ENCODE data around the gene DRG2. TPM values are rescaled to one million over a fixed set of nuclear protein-coding genes. Genes with fewer than 3 reads are reported as not detected.

Gene DRG2
- total RNA-seq, 1 experiment from 2014 or later = 42.7 TPM

GRCh38 chr17:18111330-18111971, 23.7 kb downstream of the DRG2 start:
- Histone ChIP-seq H3K27me3 (replicated peaks; ENCODE audit: insufficient read depth, low read depth, low read length, poor library complexity) (no peaks in the 10 kb centered on the region), H3K9me3 (ENCODE audit: low read depth, low read length, poor library complexity, severe bottlenecking) (no peaks in the 10 kb centered on the region), H3K36me3 (ENCODE audit: insufficient read depth, low read length, poor library complexity, severe bottlenecking) (peaks cover 2% of the 10 kb centered on the region), H3K4me3 (ENCODE audit: low read depth, low read length, poor library complexity, severe bottlenecking) (no peak overlapping the region), H3K27ac (ENCODE audit: low read depth, low read length, poor library complexity, severe bottlenecking) (no peak overlapping the region), H3K4me1 (ENCODE audit: insufficient read depth, low read length, poor library complexity, severe bottlenecking) (peaks cover 12% of the 10 kb centered on the region)
- CTCF ChIA-PET = no interaction called here
- DNase-seq (ENCODE audit: low spot score) = no peak
- POLR2A ChIA-PET (ENCODE audit: low non-redundant PET) = interaction anchor here (0.6 kb wide), 1 partner anchor 66 kb away, joined by 4 read pairs; no protein-coding TSS in a partner anchor
- no peak for TF ChIP-seq EZH2 (IDR thresholded peaks at IDR 0.05; ENCODE audit: borderline replicate concordance, low read depth, low read length, poor library complexity, severe bottlenecking)
- TF ChIP-seq, protein P1, sequence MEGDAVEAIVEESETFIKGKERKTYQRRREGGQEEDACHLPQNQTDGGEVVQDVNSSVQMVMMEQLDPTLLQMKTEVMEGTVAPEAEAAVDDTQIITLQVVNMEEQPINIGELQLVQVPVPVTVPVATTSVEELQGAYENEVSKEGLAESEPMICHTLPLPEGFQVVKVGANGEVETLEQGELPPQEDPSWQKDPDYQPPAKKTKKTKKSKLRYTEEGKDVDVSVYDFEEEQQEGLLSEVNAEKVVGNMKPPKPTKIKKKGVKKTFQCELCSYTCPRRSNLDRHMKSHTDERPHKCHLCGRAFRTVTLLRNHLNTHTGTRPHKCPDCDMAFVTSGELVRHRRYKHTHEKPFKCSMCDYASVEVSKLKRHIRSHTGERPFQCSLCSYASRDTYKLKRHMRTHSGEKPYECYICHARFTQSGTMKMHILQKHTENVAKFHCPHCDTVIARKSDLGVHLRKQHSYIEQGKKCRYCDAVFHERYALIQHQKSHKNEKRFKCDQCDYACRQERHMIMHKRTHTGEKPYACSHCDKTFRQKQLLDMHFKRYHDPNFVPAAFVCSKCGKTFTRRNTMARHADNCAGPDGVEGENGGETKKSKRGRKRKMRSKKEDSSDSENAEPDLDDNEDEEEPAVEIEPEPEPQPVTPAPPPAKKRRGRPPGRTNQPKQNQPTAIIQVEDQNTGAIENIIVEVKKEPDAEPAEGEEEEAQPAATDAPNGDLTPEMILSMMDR (conservative IDR thresholded peaks at IDR 0.05; ENCODE audit: low read depth, low read length) = no peak
- BruUV-seq (replicated peaks) = no TSS peak
- intact Hi-C loops (cut with micrococcal nuclease; ENCODE audit: unreplicated experiment) = no loop called here

GRCh38 chr17:18115517-18115916, 27.8 kb downstream of the DRG2 start:
- POLR2A ChIA-PET (ENCODE audit: low non-redundant PET) = no interaction called here
- H3K27me3 ChIP-seq (replicated peaks; ENCODE audit: insufficient read depth, low read depth, low read length, poor library complexity) = no peaks in the 10 kb centered on the region
- no TSS peak for BruUV-seq (replicated peaks)
- no peak overlapping the region for H3K27ac ChIP-seq (ENCODE audit: low read depth, low read length, poor library complexity, severe bottlenecking)
- intact Hi-C loops (cut with micrococcal nuclease; ENCODE audit: unreplicated experiment) = no loop called here
- no peaks in the 10 kb centered on the region for H3K36me3 ChIP-seq (ENCODE audit: insufficient read depth, low read length, poor library complexity, severe bottlenecking)
- H3K4me3 ChIP-seq (ENCODE audit: low read depth, low read length, poor library complexity, severe bottlenecking) = no peak overlapping the region
- H3K9me3 ChIP-seq (ENCODE audit: low read depth, low read length, poor library complexity, severe bottlenecking) = no peaks in the 10 kb centered on the region
- DNase-seq (ENCODE audit: low spot score) = no peak
- CTCF ChIA-PET = no interaction called here
- TF ChIP-seq EZH2 (IDR thresholded peaks at IDR 0.05; ENCODE audit: borderline replicate concordance, low read depth, low read length, poor library complexity, severe bottlenecking) = no peak
- TF ChIP-seq, protein P1 (conservative IDR thresholded peaks at IDR 0.05; ENCODE audit: low read depth, low read length) = no peak
- H3K4me1 ChIP-seq (ENCODE audit: insufficient read depth, low read length, poor library complexity, severe bottlenecking) = no peaks in the 10 kb centered on the region

GRCh38 chr17:18116078-18116477, 28.3 kb downstream of the DRG2 start:
- ChIA-PET CTCF (no interaction called here), POLR2A (ENCODE audit: low non-redundant PET) (no interaction called here)
- TF ChIP-seq EZH2 (IDR thresholded peaks at IDR 0.05; ENCODE audit: borderline replicate concordance, low read depth, low read length, poor library complexity, severe bottlenecking) = no peak
- TF ChIP-seq, protein P1 (conservative IDR thresholded peaks at IDR 0.05; ENCODE audit: low read depth, low read length) = no peak
- Histone ChIP-seq H3K9me3 (ENCODE audit: low read depth, low read length, poor library complexity, severe bottlenecking) (no peaks in the 10 kb centered on the region), H3K27ac (ENCODE audit: low read depth, low read length, poor library complexity, severe bottlenecking) (no peak overlapping the region), H3K4me3 (ENCODE audit: low read depth, low read length, poor library complexity, severe bottlenecking) (no peak overlapping the region), H3K27me3 (replicated peaks; ENCODE audit: insufficient read depth, low read depth, low read length, poor library complexity) (no peaks in the 10 kb centered on the region), H3K4me1 (ENCODE audit: insufficient read depth, low read length, poor library complexity, severe bottlenecking) (no peaks in the 10 kb centered on the region), H3K36me3 (ENCODE audit: insufficient read depth, low read length, poor library complexity, severe bottlenecking) (no peaks in the 10 kb centered on the region)
- intact Hi-C loops (cut with micrococcal nuclease; ENCODE audit: unreplicated experiment) = no loop called here
- DNase-seq (ENCODE audit: low spot score) = no peak
- BruUV-seq (replicated peaks) = no TSS peak

Measured in A673 (cell line).